ENCODE data around the gene STX8. TPM values are rescaled to one million over a fixed set of nuclear protein-coding genes. Genes with fewer than 3 reads are reported as not detected.

Gene STX8
- polyA plus RNA-seq, 1 donor from 2014 or later, result 142 TPM

GRCh38 chr17:9217151-9218056, 358.2 kb downstream of the STX8 start:
- Mint-ChIP-seq H3K27ac (no peak overlapping the region), H3K36me3 (no peaks in the 10 kb centered on the region), H3K9me3 (peaks cover 7 to 20% (median 10%) of the 10 kb centered on the region in 3 donors), H3K27me3 (peaks cover 2% of the 10 kb centered on the region), H3K4me3 (peak overlapping the region in 1 of 4 donors; percentile 70), H3K4me1 (no peaks in the 10 kb centered on the region)

GRCh38 chr17:9215465-9215864, 360.2 kb downstream of the STX8 start:
- Mint-ChIP-seq H3K36me3 (no peaks in the 10 kb centered on the region), H3K4me1 (no peaks in the 10 kb centered on the region), H3K27me3 (peaks cover 2% of the 10 kb centered on the region), H3K4me3 (no peak overlapping the region), H3K9me3 (peaks cover 7 to 20% (median 10%) of the 10 kb centered on the region in 3 donors), H3K27ac (no peak overlapping the region)

GRCh38 chr17:9213303-9213640, 362.3 kb downstream of the STX8 start:
- no peaks in the 10 kb centered on the region for H3K4me1 Mint-ChIP-seq
- peaks cover 7 to 20% (median 10%) of the 10 kb centered on the region in 3 donors for H3K9me3 Mint-ChIP-seq
- H3K4me3 Mint-ChIP-seq, result no peak overlapping the region
- H3K27me3 Mint-ChIP-seq, result no peaks in the 10 kb centered on the region
- H3K27ac Mint-ChIP-seq, result no peak overlapping the region
- no peaks in the 10 kb centered on the region for H3K36me3 Mint-ChIP-seq

GRCh38 chr17:9212376-9213302, 363.0 kb downstream of the STX8 start:
- no peaks in the 10 kb centered on the region for H3K36me3 Mint-ChIP-seq
- peaks cover 7 to 20% (median 10%) of the 10 kb centered on the region in 3 donors for H3K9me3 Mint-ChIP-seq
- no peak overlapping the region for H3K4me3 Mint-ChIP-seq
- no peak overlapping the region for H3K27ac Mint-ChIP-seq
- no peaks in the 10 kb centered on the region for H3K4me1 Mint-ChIP-seq
- H3K27me3 Mint-ChIP-seq, result no peaks in the 10 kb centered on the region

- no peak overlapping the region for H3K4me3 Mint-ChIP-seq
- no peaks in the 10 kb centered on the region for H3K27me3 Mint-ChIP-seq
- no peaks in the 10 kb centered on the region for H3K4me1 Mint-ChIP-seq
- peak overlapping the region in 1 of 3 donors; percentile 35 for H3K27ac Mint-ChIP-seq
- peaks cover 7 to 12% (median 10%) of the 10 kb centered on the region in 3 donors for H3K9me3 Mint-ChIP-seq
- no peaks in the 10 kb centered on the region for H3K36me3 Mint-ChIP-seq
These were observed 364.4 kb downstream of the STX8 start for GRCh38 chr17:9211133-9211765.

GRCh38 chr17:9209781-9210370, 365.7 kb downstream of the STX8 start:
- H3K27me3 Mint-ChIP-seq, result no peaks in the 10 kb centered on the region
- H3K4me3 Mint-ChIP-seq, result no peak overlapping the region
- peaks cover 2 to 4% (median 3%) of the 10 kb centered on the region in 3 donors for H3K4me1 Mint-ChIP-seq
- no peaks in the 10 kb centered on the region for H3K36me3 Mint-ChIP-seq
- peaks cover 0 to under 1% (median 0%) of the 10 kb centered on the region in 3 donors for H3K9me3 Mint-ChIP-seq
- no peak overlapping the region for H3K27ac Mint-ChIP-seq

GRCh38 chr17:9209347-9209746, 366.3 kb downstream of the STX8 start:
- Mint-ChIP-seq H3K9me3 (peaks cover 0 to 2% (median 0%) of the 10 kb centered on the region in 3 donors), H3K4me1 (peaks cover 5 to 8% (median 5%) of the 10 kb centered on the region in 3 donors), H3K4me3 (no peak overlapping the region), H3K27me3 (no peaks in the 10 kb centered on the region), H3K27ac (no peak overlapping the region), H3K36me3 (no peaks in the 10 kb centered on the region)

GRCh38 chr17:9208381-9209105, 367.1 kb downstream of the STX8 start:
- Mint-ChIP-seq H3K27ac (peak overlapping the region in 1 of 3 donors; percentile 55), H3K4me1 (peaks cover 5 to 9% (median 8%) of the 10 kb centered on the region in 3 donors), H3K9me3 (peaks cover 0 to 4% (median 0%) of the 10 kb centered on the region in 3 donors), H3K36me3 (no peaks in the 10 kb centered on the region), H3K4me3 (no peak overlapping the region), H3K27me3 (no peaks in the 10 kb centered on the region)

GRCh38 chr17:9206741-9207332, 368.8 kb downstream of the STX8 start:
- H3K4me3 Mint-ChIP-seq, result no peak overlapping the region
- H3K27ac Mint-ChIP-seq, result peak overlapping the region in 1 of 3 donors; percentile 35
- peaks cover 5 to 11% (median 8%) of the 10 kb centered on the region in 3 donors for H3K4me1 Mint-ChIP-seq
- H3K36me3 Mint-ChIP-seq, result no peaks in the 10 kb centered on the region
- H3K9me3 Mint-ChIP-seq, result peaks cover 0 to 4% (median 0%) of the 10 kb centered on the region in 3 donors
- no peaks in the 10 kb centered on the region for H3K27me3 Mint-ChIP-seq

GRCh38 chr17:9206410-9206703, 369.3 kb downstream of the STX8 start:
- Mint-ChIP-seq H3K27me3 (no peaks in the 10 kb centered on the region), H3K4me3 (no peak overlapping the region), H3K36me3 (no peaks in the 10 kb centered on the region), H3K9me3 (peaks cover 0 to 4% (median 0%) of the 10 kb centered on the region in 3 donors), H3K27ac (peak overlapping the region in 1 of 3 donors; percentile 35), H3K4me1 (peaks cover 5 to 11% (median 8%) of the 10 kb centered on the region in 3 donors)

GRCh38 chr17:9205520-9206409, 369.9 kb downstream of the STX8 start:
- Mint-ChIP-seq H3K4me3 (no peak overlapping the region), H3K27ac (peak overlapping the region in 1 of 3 donors; percentile 35), H3K27me3 (no peaks in the 10 kb centered on the region), H3K4me1 (peaks cover 5 to 14% (median 13%) of the 10 kb centered on the region in 3 donors), H3K9me3 (peaks cover 0 to 4% (median 0%) of the 10 kb centered on the region in 3 donors), H3K36me3 (no peaks in the 10 kb centered on the region)

GRCh38 chr17:9204637-9205329, 370.8 kb downstream of the STX8 start:
- no peak overlapping the region for H3K4me3 Mint-ChIP-seq
- H3K27me3 Mint-ChIP-seq, result no peaks in the 10 kb centered on the region
- no peaks in the 10 kb centered on the region for H3K36me3 Mint-ChIP-seq
- H3K9me3 Mint-ChIP-seq, result peaks cover 0 to 4% (median 0%) of the 10 kb centered on the region in 3 donors
- peak overlapping the region in 1 of 3 donors; percentile 50 for H3K27ac Mint-ChIP-seq
- H3K4me1 Mint-ChIP-seq, result peaks cover 6 to 14% (median 13%) of the 10 kb centered on the region in 3 donors
